ENCODE data around the gene FBXO47.

DNA sequence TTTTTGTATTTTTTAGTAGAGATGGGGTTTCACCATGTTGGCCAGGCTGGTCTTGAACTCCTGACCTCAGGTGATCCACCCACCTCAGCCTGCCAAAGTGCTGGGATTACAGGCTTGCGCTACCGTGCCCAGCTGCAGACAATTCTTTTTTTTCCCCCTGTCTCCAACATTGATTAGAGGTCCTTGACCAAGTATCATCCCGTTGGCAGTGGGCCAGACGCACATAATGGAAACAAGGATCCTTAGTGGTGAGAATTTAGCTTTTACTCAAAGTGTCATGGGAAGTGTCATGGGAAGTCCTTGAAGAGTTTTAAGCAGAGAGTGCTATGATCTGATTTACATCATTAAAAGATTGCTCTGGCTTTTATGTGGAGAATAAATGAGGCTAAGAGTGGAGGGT is 2.1 kb upstream of the FBXO47 start:
- TF ChIP-seq POLR2A (IDR thresholded peaks at IDR 0.05) = no peak
- no peak for TF ChIP-seq CTCF (IDR thresholded peaks at IDR 0.05)
- TF ChIP-seq EP300 (IDR thresholded peaks at IDR 0.05) = no peak
- TF ChIP-seq POLR2AphosphoS5 (IDR thresholded peaks at IDR 0.05) = no peak

All from upper lobe of left lung (tissue), 4 donors.